ENCODE data around the gene ADM5. TPM values are rescaled to one million over a fixed set of nuclear protein-coding genes. Genes with fewer than 3 reads are reported as not detected.

The ADM5 gene
- polyA plus RNA-seq, 1 donor from 2014 or later = 7.2 TPM

GRCh38 chr19:49651820-49652550 lies 37.4 kb upstream of the ADM5 start (continued):
- TF ChIP-seq EZH2 (IDR thresholded peaks at IDR 0.05; ENCODE audit: borderline replicate concordance, insufficient read depth, low read length, poor library complexity, severe bottlenecking) = no peak

DNA sequence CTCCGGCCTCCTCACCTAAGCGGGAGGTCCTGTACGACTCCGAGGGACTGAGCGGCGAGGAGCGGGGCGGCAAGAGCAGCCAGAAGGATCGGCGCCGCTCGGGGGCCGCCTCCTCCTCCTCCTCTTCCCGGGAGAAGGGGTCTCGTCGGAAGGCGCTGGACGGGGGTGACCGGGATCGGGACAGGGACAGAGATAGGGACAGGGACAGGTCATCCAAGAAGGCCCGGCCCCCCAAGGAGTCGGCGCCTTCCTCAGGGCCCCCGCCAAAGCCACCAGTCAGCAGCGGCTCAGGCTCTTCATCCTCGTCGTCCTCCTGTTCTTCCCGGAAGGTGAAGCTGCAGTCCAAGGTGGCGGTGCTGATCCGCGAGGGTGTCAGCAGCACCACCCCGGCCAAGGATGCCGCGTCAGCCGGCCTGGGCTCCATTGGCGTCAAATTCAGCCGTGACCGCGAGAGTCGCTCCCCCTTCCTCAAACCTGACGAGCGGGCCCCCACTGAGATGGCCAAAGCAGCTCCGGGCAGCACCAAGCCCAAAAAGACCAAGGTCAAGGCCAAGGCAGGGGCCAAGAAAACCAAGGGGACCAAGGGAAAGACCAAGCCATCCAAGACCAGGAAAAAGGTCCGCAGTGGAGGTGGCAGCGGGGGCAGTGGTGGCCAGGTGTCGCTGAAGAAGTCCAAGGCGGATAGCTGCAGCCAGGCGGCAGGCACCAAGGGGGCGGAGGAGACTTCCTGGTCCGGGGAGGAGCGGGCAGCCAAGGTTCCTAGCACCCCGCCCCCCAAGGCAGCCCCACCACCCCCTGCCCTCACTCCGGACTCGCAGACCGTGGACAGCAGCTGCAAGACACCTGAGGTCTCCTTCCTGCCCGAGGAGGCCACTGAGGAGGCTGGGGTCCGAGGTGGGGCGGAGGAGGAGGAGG lies 36.6 kb upstream of the ADM5 start:
- Histone ChIP-seq H3K27ac (ENCODE audit: low read length) (no peak overlapping the region), H3K9ac (ENCODE audit: low read length) (no peak overlapping the region), H4K20me1 (ENCODE audit: insufficient read depth) (no peaks in the 10 kb centered on the region), H3K9me3 (ENCODE audit: low read length) (no peaks in the 10 kb centered on the region), H3K4me2 (ENCODE audit: low read length) (no peak overlapping the region), H2AFZ (ENCODE audit: low read depth, low read length) (no peak overlapping the region), H3K27me3 (ENCODE audit: insufficient read depth, low read depth, low read length) (no peaks in the 10 kb centered on the region), H3F3A (ENCODE audit: insufficient read depth, low read length, poor library complexity, severe bottlenecking) (no peaks in the 10 kb centered on the region), H3K9me2 (ENCODE audit: insufficient read depth, low read length) (no peaks in the 10 kb centered on the region), H3K4me3 (ENCODE audit: low read length) (no peak overlapping the region), H3K79me2 (replicated peaks; ENCODE audit: insufficient read depth, low read length) (no peaks in the 10 kb centered on the region), H3K36me3 (ENCODE audit: insufficient read depth, low read length) (no peaks in the 10 kb centered on the region)
- TF ChIP-seq MXI1 (conservative IDR thresholded peaks at IDR 0.05; ENCODE audit: poor library complexity, severe bottlenecking) (no peak), RAD21 (conservative IDR thresholded peaks at IDR 0.05) (no peak), EZH2 (IDR thresholded peaks at IDR 0.05; ENCODE audit: borderline replicate concordance, insufficient read depth, low read length, poor library complexity, severe bottlenecking) (no peak), EP300 (conservative IDR thresholded peaks at IDR 0.05; ENCODE audit: poor library complexity, severe bottlenecking) (no peak), POLR2AphosphoS5 (IDR thresholded peaks at IDR 0.05) (no peak), REST (IDR thresholded peaks at IDR 0.05; ENCODE audit: borderline replicate concordance) (no peak), CTCF (IDR thresholded peaks at IDR 0.05; ENCODE audit: poor library complexity, severe bottlenecking) (no peak), TAF1 (IDR thresholded peaks at IDR 0.05; ENCODE audit: low read depth) (no peak)

DNA sequence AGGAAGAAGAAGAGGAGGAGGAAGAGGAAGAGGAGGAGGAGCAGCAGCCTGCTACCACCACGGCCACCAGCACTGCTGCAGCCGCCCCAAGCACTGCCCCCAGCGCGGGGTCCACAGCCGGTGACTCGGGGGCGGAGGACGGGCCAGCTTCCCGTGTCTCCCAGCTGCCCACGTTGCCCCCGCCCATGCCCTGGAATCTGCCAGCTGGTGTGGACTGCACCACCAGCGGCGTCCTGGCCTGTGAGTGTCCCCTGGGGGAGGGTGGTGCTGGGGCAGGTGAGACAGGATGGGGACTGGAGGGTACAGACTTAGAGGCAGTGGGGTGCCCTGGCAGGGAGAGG lies 36.0 kb upstream of the ADM5 start:
- Histone ChIP-seq H3K9ac (ENCODE audit: low read length) (no peak overlapping the region), H3K79me2 (replicated peaks; ENCODE audit: insufficient read depth, low read length) (no peaks in the 10 kb centered on the region), H3F3A (ENCODE audit: insufficient read depth, low read length, poor library complexity, severe bottlenecking) (no peaks in the 10 kb centered on the region), H2AFZ (ENCODE audit: low read depth, low read length) (no peak overlapping the region), H3K4me2 (ENCODE audit: low read length) (no peak overlapping the region), H3K9me3 (ENCODE audit: low read length) (no peaks in the 10 kb centered on the region), H4K20me1 (ENCODE audit: insufficient read depth) (no peaks in the 10 kb centered on the region), H3K36me3 (ENCODE audit: insufficient read depth, low read length) (no peaks in the 10 kb centered on the region), H3K27me3 (ENCODE audit: insufficient read depth, low read depth, low read length) (no peaks in the 10 kb centered on the region), H3K9me2 (ENCODE audit: insufficient read depth, low read length) (no peaks in the 10 kb centered on the region), H3K27ac (ENCODE audit: low read length) (no peak overlapping the region), H3K4me3 (ENCODE audit: low read length) (no peak overlapping the region)
- no peak for TF ChIP-seq SMC3 (conservative IDR thresholded peaks at IDR 0.05; ENCODE audit: poor library complexity)
- no peak for TF ChIP-seq REST (IDR thresholded peaks at IDR 0.05; ENCODE audit: borderline replicate concordance)
- TF ChIP-seq POLR2AphosphoS5 (IDR thresholded peaks at IDR 0.05) = no peak
- no peak for TF ChIP-seq MXI1 (conservative IDR thresholded peaks at IDR 0.05; ENCODE audit: poor library complexity, severe bottlenecking)
- no peak for TF ChIP-seq RAD21 (conservative IDR thresholded peaks at IDR 0.05)
- no peak for TF ChIP-seq EP300 (conservative IDR thresholded peaks at IDR 0.05; ENCODE audit: poor library complexity, severe bottlenecking)
- TF ChIP-seq CTCF (IDR thresholded peaks at IDR 0.05; ENCODE audit: poor library complexity, severe bottlenecking) = no peak
- TF ChIP-seq TAF1 (IDR thresholded peaks at IDR 0.05; ENCODE audit: low read depth) = no peak
- no peak for TF ChIP-seq EZH2 (IDR thresholded peaks at IDR 0.05; ENCODE audit: borderline replicate concordance, insufficient read depth, low read length, poor library complexity, severe bottlenecking)

Measured in neural cell (in vitro differentiated cells).